Small intestine (tissue), 7 donors: ENCODE measurements around the gene TBC1D25. TPM values are rescaled to one million over a fixed set of nuclear protein-coding genes. Genes with fewer than 3 reads are reported as not detected.

Experiments used
- DNase-seq, 2 donors: peaks; one replicate each; pipeline versions ENCODE4 v3.0.0 to v3.0.0-alpha.2; 2013
- FAIRE-seq: peaks from 2 replicates; lab custom pipeline; 2012; peaks lifted over from hg19 to GRCh38; lab: Jason Lieb, UNC
- H3K27ac ChIP-seq, 3 donors: one replicate each; pipeline ENCODE4 v1.5.1; 2013; ENCODE audit warnings: low read length in 2 of 3, mild to moderate bottlenecking in 2 of 3, control low read depth in 1 of 3, inconsistent platforms in 1 of 3, low read depth in 1 of 3, moderate library complexity in 1 of 3
- H3K27me3 ChIP-seq, 3 donors: one replicate each; pipeline ENCODE4 v1.6.1; 2013; ENCODE audit warnings: low read length in 3 of 3, inconsistent platforms in 1 of 3; ENCODE audit not compliant: control insufficient read depth in 3 of 3, insufficient read depth in 3 of 3
- H3K36me3 ChIP-seq, 3 donors: one replicate each; pipeline ENCODE4 v1.6.1; 2013; ENCODE audit warnings: low read length in 3 of 3, inconsistent platforms in 1 of 3, low read depth in 1 of 3, mild to moderate bottlenecking in 1 of 3, moderate library complexity in 1 of 3; ENCODE audit not compliant: control insufficient read depth in 3 of 3, insufficient read depth in 2 of 3
- H3K4me1 ChIP-seq, 3 donors: one replicate each; pipeline ENCODE4 v1.6.1; 2013; ENCODE audit warnings: low read length in 2 of 3, inconsistent platforms in 1 of 3, low read depth in 1 of 3, mild to moderate bottlenecking in 1 of 3, moderate library complexity in 1 of 3; ENCODE audit not compliant: control insufficient read depth in 3 of 3, insufficient read depth in 2 of 3
- H3K4me3 ChIP-seq, 3 donors: one replicate each; pipeline ENCODE4 v1.5.1; 2013; ENCODE audit warnings: low read length in 3 of 3, control low read depth in 1 of 3, inconsistent platforms in 1 of 3, low read depth in 1 of 3, mild to moderate bottlenecking in 1 of 3, moderate library complexity in 1 of 3
- H3K9me3 ChIP-seq, 2 donors: one replicate each; pipeline ENCODE4 v1.6.1; 2013; ENCODE audit warnings: low read depth in 1 of 2, low read length in 1 of 2; ENCODE audit not compliant: control insufficient read depth in 2 of 2, insufficient read depth in 1 of 2
- WGBS, 3 donors: extraction: QIAGEN DNeasy Blood & Tissue Kit; methylation state at CpG; one replicate each; pipeline ENCODE4 v1.1.7; 2013; 5-methylcytosine and 5-hydroxymethylcytosine counted together
- polyA plus RNA-seq, 4 donors: library from polyadenylated mRNA; stranded (reverse) in 3 of 4; unstranded in 1 of 4; fragments of 200-250 nt in 3 of 4; fragments of 120-200 nt in 1 of 4; gene quantifications; one replicate each; pipeline versions ENCODE4 v1.2.1 to v1.2.3, GENCODE V29; 2013
- donor health status: healthy with polysubstance abuse.
- donor health status: control.
- donor health status: control.
- donor health status: Bipolar disorder and iron deficiency.
- donor health status: healthy.

Gene TBC1D25
- polyA plus RNA-seq, 4 donors: 6.0 to 7.3 (median 6.5) TPM

DNA sequence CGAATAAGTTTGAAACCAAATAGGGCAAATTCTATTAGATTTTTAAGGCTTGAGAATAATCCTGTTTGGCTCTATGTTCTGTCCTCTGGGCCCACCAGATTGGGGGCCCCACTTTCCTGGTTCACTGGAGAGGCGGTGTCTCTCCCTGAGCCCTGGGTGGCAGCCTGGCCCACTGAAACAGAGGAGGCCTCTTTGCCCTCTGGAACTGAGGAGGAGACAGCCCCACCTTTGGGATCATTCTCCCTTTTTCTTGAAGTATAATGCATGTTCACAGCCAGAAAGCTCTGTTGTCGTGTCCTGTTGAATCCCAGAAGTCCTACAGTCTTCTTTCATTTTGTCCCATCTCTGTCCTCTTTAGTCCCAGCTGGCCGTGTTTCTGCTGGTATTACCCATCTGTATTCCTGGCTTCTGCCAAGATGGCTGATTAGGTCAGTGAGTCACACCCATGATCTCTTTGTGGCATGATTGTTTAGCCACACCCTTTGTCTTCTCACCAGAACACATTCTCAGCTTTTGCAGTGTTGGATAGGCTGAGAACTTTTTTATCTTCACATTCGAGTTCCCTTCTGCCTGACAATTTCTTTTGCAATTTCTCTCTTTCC is 8.1 kb upstream of the TBC1D25 start:
- no peak for FAIRE-seq
- WGBS, 3 donors: 57 to 63% (median 60%) methylated on average over 5 of the region's 5 CpGs
- peak; percentile 45 to 71 for DNase-seq

DNA sequence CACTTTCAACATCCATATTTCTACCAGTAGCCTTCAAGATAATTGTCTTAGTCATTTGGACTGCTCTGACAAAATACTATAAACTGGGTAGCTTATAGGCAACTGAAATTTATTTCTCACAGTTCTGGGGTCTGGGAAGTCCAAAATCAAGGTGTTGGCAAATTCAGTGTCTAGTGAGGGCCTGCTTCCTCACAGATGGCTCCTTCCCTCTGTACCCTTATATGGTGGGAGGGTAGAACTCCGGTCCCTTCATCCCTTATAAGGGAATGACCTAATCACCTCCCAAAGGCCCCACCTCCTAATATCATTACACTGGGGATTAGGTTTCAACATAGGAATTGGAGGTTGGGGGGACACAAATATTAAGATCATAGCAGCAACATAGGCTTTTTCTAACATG is 7.4 kb upstream of the TBC1D25 start:
- Histone ChIP-seq H3K36me3 (peaks cover 0 to 20% (median under 1%) of the 10 kb centered on the region in 3 donors), H3K27me3 (no peaks in the 10 kb centered on the region), H3K4me1 (no peaks in the 10 kb centered on the region), H3K4me3 (no peak overlapping the region), H3K27ac (peak overlapping the region in 1 of 3 donors; percentile 55), H3K9me3 (no peaks in the 10 kb centered on the region)
- DNase-seq (no peak), FAIRE-seq (no peak)
- 71 to 92% (median 75%) methylated on average over 1 of the region's 1 CpG for whole genome bisulfite sequencing, 3 donors

More for the DNA sequence above, 8.1 kb upstream of the TBC1D25 start:
- H3K27me3 ChIP-seq: no peaks in the 10 kb centered on the region
- H3K36me3 ChIP-seq: peaks cover 0 to 25% (median 4%) of the 10 kb centered on the region in 3 donors
- H3K4me3 ChIP-seq: no peak overlapping the region
- H3K9me3 ChIP-seq: no peaks in the 10 kb centered on the region
- peak overlapping the region; percentile 38 to 83 (median 55) for H3K27ac ChIP-seq
- no peaks in the 10 kb centered on the region for H3K4me1 ChIP-seq

DNA sequence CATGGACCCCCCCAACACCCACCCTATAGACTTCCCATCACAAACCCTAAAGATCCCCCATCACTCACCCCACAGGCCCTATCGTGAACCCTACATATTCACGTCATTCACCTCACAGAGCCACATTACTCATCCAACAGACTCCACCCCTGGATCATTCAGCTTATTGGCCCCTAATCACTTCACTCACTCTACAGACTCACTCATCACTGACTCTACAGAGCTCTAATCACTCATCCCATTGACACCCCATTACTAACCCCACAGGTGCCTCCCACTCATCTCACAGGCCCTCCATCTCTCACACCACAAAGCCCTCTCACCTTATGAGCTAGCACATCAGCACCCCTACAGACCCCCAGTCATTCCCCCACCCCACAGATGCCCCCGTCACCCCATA is 6.3 kb upstream of the TBC1D25 start:
- H3K4me1 ChIP-seq: no peaks in the 10 kb centered on the region
- FAIRE-seq (no peak), DNase-seq (no peak)
- 88 to 100% (median 93%) methylated on average over 3 of the region's 3 CpGs for WGBS, 3 donors
- no peaks in the 10 kb centered on the region for H3K27me3 ChIP-seq
- peaks cover 0 to 12% (median 0%) of the 10 kb centered on the region in 3 donors for H3K36me3 ChIP-seq
- H3K4me3 ChIP-seq: no peak overlapping the region
- H3K9me3 ChIP-seq: no peaks in the 10 kb centered on the region
- H3K27ac ChIP-seq: no peak overlapping the region

DNA sequence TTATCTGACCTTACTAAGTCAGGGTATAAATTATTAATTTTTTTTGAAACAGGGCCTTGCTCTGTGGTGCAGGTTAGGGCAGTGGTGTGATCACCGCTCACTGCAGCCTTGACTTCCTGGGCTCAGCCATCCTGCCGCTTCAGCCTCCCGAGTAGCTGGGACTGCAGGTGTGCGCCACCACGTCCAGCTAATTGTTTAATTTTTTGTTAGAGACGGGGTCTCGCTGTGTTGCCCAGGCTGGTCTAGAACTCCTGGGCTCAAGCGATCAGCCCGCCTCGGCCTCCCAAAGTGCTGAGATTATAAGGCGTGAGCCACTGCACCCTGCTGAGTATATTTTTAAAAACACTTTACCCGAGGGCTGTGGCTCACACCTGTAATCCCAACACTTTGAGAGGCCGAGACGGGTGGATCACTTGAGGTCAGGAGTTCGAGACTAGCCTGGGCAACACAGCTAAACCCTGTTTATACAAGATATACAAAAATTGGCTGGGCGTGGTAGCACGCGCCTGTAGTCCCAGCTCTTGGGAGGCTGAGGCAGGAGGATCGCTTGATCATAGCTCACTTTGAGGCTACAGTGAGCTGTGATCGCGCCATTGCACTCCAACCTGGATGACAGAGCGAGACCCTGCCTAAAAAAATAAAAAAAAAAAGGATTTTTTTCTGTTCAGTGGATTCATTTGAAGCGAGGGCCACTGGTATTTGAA is 721 bp upstream of the TBC1D25 start:
- no peak for FAIRE-seq
- H3K36me3 ChIP-seq: peaks cover 0 to 9% (median 0%) of the 10 kb centered on the region in 3 donors

DNA sequence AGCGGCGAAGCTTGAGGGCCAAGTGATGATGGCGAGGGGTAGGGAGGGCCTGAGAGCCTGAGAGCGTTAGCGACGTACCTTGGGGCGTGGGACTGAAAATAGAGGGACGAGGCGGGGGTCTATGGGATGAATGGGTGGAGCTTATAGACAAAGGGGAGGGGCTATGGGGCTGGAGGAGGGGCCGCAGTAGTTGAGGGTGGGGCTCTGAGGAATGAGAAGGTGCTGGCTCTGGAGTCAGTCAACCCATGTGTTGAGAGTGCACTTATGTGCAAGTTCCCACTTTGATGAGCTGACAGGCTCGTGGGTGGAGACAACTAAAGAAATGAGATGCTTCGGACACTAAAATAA is 488 bp downstream of the TBC1D25 start:
- Histone ChIP-seq H3K36me3 (peaks cover 0 to 13% (median 0%) of the 10 kb centered on the region in 3 donors), H3K4me1 (peaks cover 0 to 3% (median 3%) of the 10 kb centered on the region in 3 donors), H3K4me3 (peak overlapping the region; percentile 31 to 76 (median 47)), H3K27me3 (no peaks in the 10 kb centered on the region), H3K27ac (peak overlapping the region; percentile 46 to 87 (median 82)), H3K9me3 (no peaks in the 10 kb centered on the region)
- no peak for DNase-seq
- no peak for FAIRE-seq
- 5 to 44% (median 19%) methylated on average over 6 to 12 of the region's 12 CpGs for WGBS, 3 donors

More for the DNA sequence above, 721 bp upstream of the TBC1D25 start:
- 64 to 79% (median 78%) methylated on average over 18 to 23 of the region's 23 CpGs for WGBS, 3 donors
- peak overlapping the region; percentile 32 to 87 (median 82) for H3K27ac ChIP-seq
- peak overlapping the region in 1 of 3 donors; percentile 27 for H3K4me3 ChIP-seq
- H3K4me1 ChIP-seq: peaks cover 0 to 3% (median 3%) of the 10 kb centered on the region in 3 donors
- no peaks in the 10 kb centered on the region for H3K27me3 ChIP-seq
- H3K9me3 ChIP-seq: no peaks in the 10 kb centered on the region
- DNase-seq: no peak

DNA sequence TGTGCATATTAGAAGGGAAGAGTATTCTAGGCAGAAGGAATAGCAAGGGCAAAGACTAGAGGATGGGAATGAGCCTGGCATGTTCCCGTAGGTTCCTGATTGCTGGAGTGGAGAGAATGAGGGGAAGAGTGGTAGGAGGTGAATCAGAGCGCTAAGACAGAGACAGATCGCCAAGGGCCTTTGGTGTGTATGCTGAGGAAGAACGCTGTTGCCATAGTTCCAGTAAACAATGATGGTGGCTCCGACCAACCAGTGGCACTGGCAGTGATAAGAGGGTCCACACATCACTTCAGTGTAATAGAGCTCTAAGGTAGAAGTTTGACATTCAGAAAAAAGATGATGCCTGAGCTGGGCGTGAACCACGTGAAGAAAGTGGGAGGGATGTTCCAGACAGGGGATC is 966 bp downstream of the TBC1D25 start:
- Histone ChIP-seq H3K27me3 (no peaks in the 10 kb centered on the region), H3K4me3 (peak overlapping the region in 2 of 3 donors; percentile 47 to 76), H3K9me3 (no peaks in the 10 kb centered on the region), H3K36me3 (peaks cover 0 to 13% (median 0%) of the 10 kb centered on the region in 3 donors), H3K4me1 (peaks cover 0 to 3% (median 3%) of the 10 kb centered on the region in 3 donors), H3K27ac (peak overlapping the region in 1 of 3 donors; percentile 87)
- DNase-seq (peak in 1 of 2 donors; percentile 4), FAIRE-seq (no peak)
- 78 to 87% (median 83%) methylated on average over 7 of the region's 7 CpGs for WGBS, 3 donors

DNA sequence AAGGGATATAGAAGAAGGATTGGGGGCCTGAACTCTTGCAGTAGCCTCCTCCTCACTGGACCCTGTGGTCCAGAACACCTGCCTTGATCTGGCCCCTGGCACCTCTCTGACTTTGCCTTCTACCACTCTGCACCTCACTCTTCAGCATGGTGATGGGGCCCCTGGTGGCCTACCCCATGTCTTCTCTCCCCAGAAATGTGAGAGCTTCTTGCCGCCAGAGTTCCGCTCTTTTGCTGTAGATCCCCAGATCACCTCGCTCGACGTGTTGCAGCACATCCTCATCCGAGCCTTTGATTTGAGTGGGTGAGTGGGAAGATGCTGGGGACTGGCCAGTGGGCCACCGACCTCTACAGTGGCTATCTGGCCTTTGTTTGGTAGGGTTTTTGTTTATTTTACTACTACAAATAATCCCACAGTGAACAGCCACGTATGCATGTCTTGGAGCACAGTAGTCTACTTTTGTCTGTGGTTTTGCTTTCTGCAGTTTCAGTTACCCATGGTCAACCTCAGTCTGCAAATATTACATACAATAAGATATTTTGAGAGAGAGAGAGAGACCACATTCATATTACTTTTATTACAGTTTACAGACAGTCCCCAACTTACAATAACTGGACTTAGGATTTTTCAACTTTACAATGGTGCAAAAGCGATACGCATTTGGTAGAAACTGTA is 1.8 kb downstream of the TBC1D25 start:
- H3K4me3 ChIP-seq: peak overlapping the region in 1 of 3 donors; percentile 17
- H3K27ac ChIP-seq: peak overlapping the region in 2 of 3 donors; percentile 24 to 65
- FAIRE-seq: no peak

DNA sequence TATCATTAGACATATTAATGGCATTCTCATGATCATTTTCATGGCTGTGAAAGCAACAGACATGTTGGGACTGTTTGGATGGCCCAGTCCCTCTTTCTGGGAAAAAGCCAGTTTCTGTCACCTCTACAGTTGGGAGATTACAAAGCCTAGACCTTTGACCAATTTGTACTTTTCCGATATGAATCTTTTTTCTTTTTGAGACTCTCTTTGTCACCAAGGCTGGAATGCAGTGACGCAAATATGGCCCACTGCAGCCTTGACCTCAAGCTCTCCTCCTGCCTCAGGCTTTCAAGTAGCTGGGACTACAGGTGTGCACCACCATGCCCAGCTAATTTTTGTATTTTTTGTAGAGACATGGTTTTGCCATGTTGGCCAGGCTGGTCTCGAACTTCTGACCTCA is 9.4 kb downstream of the TBC1D25 start:
- Histone ChIP-seq H3K4me3 (no peak overlapping the region), H3K27ac (no peak overlapping the region), H3K9me3 (no peaks in the 10 kb centered on the region), H3K27me3 (no peaks in the 10 kb centered on the region), H3K4me1 (no peaks in the 10 kb centered on the region), H3K36me3 (peaks cover 0 to 14% (median 3%) of the 10 kb centered on the region in 3 donors)
- DNase-seq (no peak), FAIRE-seq (no peak)
- WGBS, 3 donors: 86 to 95% (median 90%) methylated on average over 3 of the region's 3 CpGs

More for the DNA sequence above, 1.8 kb downstream of the TBC1D25 start:
- Histone ChIP-seq H3K36me3 (peaks cover 0 to 13% (median 0%) of the 10 kb centered on the region in 3 donors), H3K4me1 (peaks cover 0 to 3% (median 3%) of the 10 kb centered on the region in 3 donors), H3K9me3 (no peaks in the 10 kb centered on the region), H3K27me3 (no peaks in the 10 kb centered on the region)
- no peak for DNase-seq
- 75 to 87% (median 76%) methylated on average over 10 of the region's 10 CpGs for WGBS, 3 donors
